PC-9 (cell line): Measurements from ENCODE around the gene SLAMF1. TPM values are rescaled to one million over a fixed set of nuclear protein-coding genes. Genes with fewer than 3 reads are reported as not detected.
"Not testable (repeated sequence)": the region's sequence is repeated elsewhere in the genome, so short reads cannot be mapped to it uniquely, and the experiment has no call there.

Experiments
- BruUV-seq: library from RNA; stranded (reverse); fragments of 400-500 nt; replicated peaks from 2 replicates; lab custom pipeline; 2021; lab: Mats Ljungman, UMichigan
- CTCF ChIA-PET: fragments of 300-600 bp; sonication (Branson Sonifier 250); formaldehyde crosslinking; loops from one replicate; lab custom pipeline; 2022; ENCODE audit warnings: antibody characterized with exemption; lab: Charles Lee
- POLR2A ChIA-PET: fragments of 300-600 bp; sonication (Branson Sonifier 250); formaldehyde crosslinking; loops from one replicate; lab custom pipeline; 2022; ENCODE audit warnings: antibody characterized with exemption; ENCODE audit not compliant: unreplicated experiment; lab: Charles Lee
- DNase-seq, 2 experiments: peaks; one replicate each; pipeline versions ENCODE4 v3.0.0 to v3.0.0-alpha.2; 2015 to 2022; ENCODE audit warnings: mixed read lengths in 1 of 2
- H2AFZ ChIP-seq: fragments of 200-600 bp; sonication (generic); 2 replicates; pipeline ENCODE4 v1.8.1; 2017; ENCODE audit warnings: antibody characterized with exemption
- H3F3A ChIP-seq: fragments of 200-600 bp; sonication (generic); 2 replicates; pipeline ENCODE4 v1.8.1; 2017; ENCODE audit warnings: antibody characterized with exemption, mild to moderate bottlenecking, low read depth; ENCODE audit not compliant: insufficient read depth
- H3K27ac ChIP-seq: fragments of 200-600 bp; sonication (generic); 2 replicates; pipeline ENCODE4 v1.6.1; 2016; ENCODE audit warnings: mixed run types
- H3K27me3 ChIP-seq: fragments of 200-600 bp; sonication (generic); 2 replicates; pipeline ENCODE4 v1.6.1; 2016; ENCODE audit warnings: low read depth, mixed run types; ENCODE audit not compliant: insufficient read depth
- H3K36me3 ChIP-seq: fragments of 200-600 bp; sonication (generic); 2 replicates; pipeline ENCODE4 v1.6.1; 2016; ENCODE audit warnings: low read depth, mixed run types
- H3K4me1 ChIP-seq: fragments of 200-600 bp; sonication (generic); replicated peaks from 2 replicates; pipeline ENCODE4 v1.6.1; 2016; ENCODE audit warnings: mixed run types; ENCODE audit not compliant: insufficient read depth
- H3K4me2 ChIP-seq: fragments of 200-600 bp; sonication (generic); 2 replicates; pipeline ENCODE4 v1.6.1; 2017; ENCODE audit warnings: mixed run types
- H3K4me3 ChIP-seq: fragments of 200-600 bp; sonication (generic); 2 replicates; pipeline ENCODE4 v1.6.1; 2016; ENCODE audit warnings: mixed run types
- H3K79me2 ChIP-seq: fragments of 200-600 bp; sonication (generic); 2 replicates; pipeline ENCODE4 v1.6.1; 2017; ENCODE audit warnings: low read depth, mixed run types
- H3K9me2 ChIP-seq: fragments of 200-600 bp; sonication (generic); 2 replicates; pipeline ENCODE4 v1.8.1; 2017; ENCODE audit warnings: mild to moderate bottlenecking; ENCODE audit not compliant: insufficient read depth
- H3K9me3 ChIP-seq: fragments of 200-600 bp; sonication (generic); 2 replicates; pipeline ENCODE4 v1.8.1; 2016; ENCODE audit warnings: low read depth; ENCODE audit not compliant: insufficient read depth
- H4K20me1 ChIP-seq: fragments of 200-600 bp; sonication (generic); 2 replicates; pipeline ENCODE4 v1.8.1; 2017; ENCODE audit not compliant: insufficient read depth
- EZH2 ChIP-seq: fragments of 200-600 bp; sonication (generic); IDR thresholded peaks from 2 replicates; pipeline ENCODE4 v1.8.0; 2017; ENCODE audit warnings: antibody characterized with exemption, low read depth
- intact Hi-C: fragments of 100-400 bp; cut with micrococcal nuclease; formaldehyde crosslinking; loops from one replicate; pipeline ENCODE4 v1.10.0; 2022; ENCODE audit not compliant: unreplicated experiment
- total RNA-seq: library from RNA; stranded (reverse); gene quantifications from 2 replicates; pipeline ENCODE4 v1.2.3, GENCODE V29; 2021
- TF ChIP-seq, protein P1 (sequence below): fragments of 200-600 bp; sonication (generic); conservative IDR thresholded peaks from 2 replicates; pipeline ENCODE4 v1.6.1; 2017; ENCODE audit warnings: mixed run types, antibody characterized with exemption, mild to moderate bottlenecking, moderate library complexity

Gene SLAMF1
- total RNA-seq, 1 experiment from 2014 or later: not detected

DNA sequence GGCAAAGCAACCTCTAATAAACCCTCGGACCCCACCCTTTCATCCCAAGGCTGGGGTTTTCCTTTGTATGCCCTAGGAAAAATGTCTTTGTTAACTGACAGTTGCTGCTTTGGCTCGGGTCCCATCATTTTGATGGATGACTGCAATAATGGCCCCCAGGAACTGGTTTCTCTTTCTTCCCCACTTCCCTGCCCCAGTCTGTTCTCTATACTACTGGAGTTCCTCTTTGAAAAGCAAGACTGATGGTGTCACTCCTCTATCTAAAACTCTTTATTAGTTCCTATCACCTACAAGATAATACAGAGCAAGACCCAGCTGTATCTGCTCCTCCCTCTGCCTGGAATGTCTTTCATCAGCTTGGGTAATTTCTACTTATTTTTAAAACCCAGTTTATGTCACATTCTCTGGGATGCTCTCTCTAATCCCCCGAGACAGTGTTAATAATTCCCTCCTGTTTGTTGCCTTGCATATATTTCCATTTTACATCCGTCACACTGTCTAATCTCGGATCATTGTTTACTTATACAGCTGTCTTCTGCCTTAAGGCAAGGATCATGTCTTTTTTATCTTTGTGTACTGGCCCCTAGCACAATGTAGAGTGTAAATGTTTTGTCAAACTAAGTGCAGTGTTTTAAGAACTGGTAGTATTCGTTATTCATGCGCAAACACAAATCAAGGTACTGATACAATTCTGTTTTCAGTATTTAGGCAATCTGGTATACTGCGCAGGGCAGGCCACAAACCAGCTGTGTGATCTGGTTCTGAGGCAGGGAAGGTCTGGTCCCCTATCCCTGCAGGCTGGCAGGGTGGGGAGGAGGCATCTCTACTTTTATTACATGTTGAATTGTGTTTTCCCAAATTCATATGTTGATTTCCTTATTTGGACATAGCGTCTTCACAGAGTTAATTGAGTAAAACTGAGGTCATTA, 16.1 kb downstream of the SLAMF1 start:
- Histone ChIP-seq H3K9me2 (no peaks in the 10 kb centered on the region), H3K36me3 (no peaks in the 10 kb centered on the region), H3K4me2 (no peak overlapping the region), H4K20me1 (no peaks in the 10 kb centered on the region), H3K27me3 (peaks cover 37% of the 10 kb centered on the region; the same call in 1 of the 2 replicates), H3K9me3 (no peaks in the 10 kb centered on the region), H3K27ac (no peak overlapping the region), H2AFZ (no peak overlapping the region), H3K4me3 (no peak overlapping the region), H3F3A (no peaks in the 10 kb centered on the region), H3K4me1 (no peaks in the 10 kb centered on the region), H3K79me2 (no peaks in the 10 kb centered on the region)
- POLR2A ChIA-PET: no interaction called here
- DNase-seq: no peak
- BruUV-seq: no TSS peak
- intact Hi-C loops: no loop called here
- CTCF ChIA-PET: no interaction called here
- TF ChIP-seq, protein P1, sequence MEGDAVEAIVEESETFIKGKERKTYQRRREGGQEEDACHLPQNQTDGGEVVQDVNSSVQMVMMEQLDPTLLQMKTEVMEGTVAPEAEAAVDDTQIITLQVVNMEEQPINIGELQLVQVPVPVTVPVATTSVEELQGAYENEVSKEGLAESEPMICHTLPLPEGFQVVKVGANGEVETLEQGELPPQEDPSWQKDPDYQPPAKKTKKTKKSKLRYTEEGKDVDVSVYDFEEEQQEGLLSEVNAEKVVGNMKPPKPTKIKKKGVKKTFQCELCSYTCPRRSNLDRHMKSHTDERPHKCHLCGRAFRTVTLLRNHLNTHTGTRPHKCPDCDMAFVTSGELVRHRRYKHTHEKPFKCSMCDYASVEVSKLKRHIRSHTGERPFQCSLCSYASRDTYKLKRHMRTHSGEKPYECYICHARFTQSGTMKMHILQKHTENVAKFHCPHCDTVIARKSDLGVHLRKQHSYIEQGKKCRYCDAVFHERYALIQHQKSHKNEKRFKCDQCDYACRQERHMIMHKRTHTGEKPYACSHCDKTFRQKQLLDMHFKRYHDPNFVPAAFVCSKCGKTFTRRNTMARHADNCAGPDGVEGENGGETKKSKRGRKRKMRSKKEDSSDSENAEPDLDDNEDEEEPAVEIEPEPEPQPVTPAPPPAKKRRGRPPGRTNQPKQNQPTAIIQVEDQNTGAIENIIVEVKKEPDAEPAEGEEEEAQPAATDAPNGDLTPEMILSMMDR: no peak
- no peak for TF ChIP-seq EZH2

- BruUV-seq: no TSS peak
- TF ChIP-seq, protein P1: no peak
- no peak for TF ChIP-seq EZH2
- no peaks in the 10 kb centered on the region for H3K79me2 ChIP-seq
- H3K9me3 ChIP-seq: no peaks in the 10 kb centered on the region
- no peak for DNase-seq
- H3F3A ChIP-seq: no peaks in the 10 kb centered on the region
- ChIA-PET POLR2A (no interaction called here), CTCF (no interaction called here)
- H3K36me3 ChIP-seq: no peaks in the 10 kb centered on the region
- no peak overlapping the region for H3K4me2 ChIP-seq
- no peaks in the 10 kb centered on the region for H3K4me1 ChIP-seq
- H3K9me2 ChIP-seq: no peaks in the 10 kb centered on the region
- intact Hi-C loops: no loop called here
- H3K4me3 ChIP-seq: no peak overlapping the region
- no peak overlapping the region for H3K27ac ChIP-seq
- no peak overlapping the region for H2AFZ ChIP-seq
- peaks cover 42% of the 10 kb centered on the region; the same call in 1 of the 2 replicates for H3K27me3 ChIP-seq
- no peaks in the 10 kb centered on the region for H4K20me1 ChIP-seq
Measured at GRCh38 chr1:160629286-160630210, 17.3 kb downstream of the SLAMF1 start.

DNA sequence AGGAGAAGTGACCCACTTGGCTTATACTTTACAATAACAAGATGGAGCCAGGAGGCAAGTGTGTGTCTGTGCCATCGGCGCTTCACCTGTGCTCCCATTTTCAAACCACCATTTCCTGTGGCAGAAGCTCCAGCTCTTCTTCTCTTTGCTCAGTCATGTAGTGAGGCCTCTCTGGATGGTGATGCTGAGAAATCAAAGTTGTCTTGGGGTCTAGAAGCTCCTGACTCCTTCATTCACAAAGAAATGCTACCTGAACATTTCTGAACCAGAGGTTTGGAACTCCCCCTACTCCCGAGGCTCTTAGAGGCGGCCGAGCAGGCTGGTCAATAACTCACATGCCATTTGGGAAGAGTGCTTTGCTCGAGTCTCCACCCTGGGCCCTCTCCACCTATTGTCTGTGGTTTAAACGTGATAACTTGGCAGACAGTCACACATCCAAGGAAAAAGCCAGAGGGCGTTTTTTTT, 18.0 kb downstream of the SLAMF1 start:
- Histone ChIP-seq H3K4me1 (no peaks in the 10 kb centered on the region), H3K9me2 (no peaks in the 10 kb centered on the region), H3K27ac (no peak overlapping the region), H3K27me3 (peaks cover 47% of the 10 kb centered on the region; the same call in 1 of the 2 replicates), H4K20me1 (no peaks in the 10 kb centered on the region), H3K9me3 (no peaks in the 10 kb centered on the region), H3K79me2 (no peaks in the 10 kb centered on the region), H2AFZ (no peak overlapping the region), H3F3A (no peaks in the 10 kb centered on the region), H3K36me3 (no peaks in the 10 kb centered on the region), H3K4me3 (no peak overlapping the region), H3K4me2 (no peak overlapping the region)
- BruUV-seq: no TSS peak
- CTCF ChIA-PET: no interaction called here
- intact Hi-C loops: no loop called here
- no peak for DNase-seq
- TF ChIP-seq, protein P1: no peak
- POLR2A ChIA-PET: no interaction called here

- DNase-seq, POLR2A ChIA-PET, CTCF ChIA-PET, H3K4me1 ChIP-seq, H3F3A ChIP-seq, H3K36me3 ChIP-seq, intact Hi-C loops, H3K9me2 ChIP-seq, H3K9me3 ChIP-seq, H2AFZ ChIP-seq, H3K27ac ChIP-seq, BruUV-seq, H3K4me3 ChIP-seq, H3K79me2 ChIP-seq, H4K20me1 ChIP-seq, H3K4me2 ChIP-seq: not testable (repeated sequence)
- H3K27me3 ChIP-seq: peaks cover 58% of the 10 kb centered on the region; the same call in 1 of the 2 replicates
Measured at GRCh38 chr1:160627677-160628289, 19.1 kb downstream of the SLAMF1 start.
